SK-N-SH (cell line): ENCODE measurements around the gene HOXC10.

Source experiments
- EP300 ChIP-seq, 2 experiments: IDR thresholded peaks; 2 replicates each; pipeline versions ENCODE4 v1.4.0 to v1.6.1; 2012; ENCODE audit warnings: borderline replicate concordance in 1 of 2, low read depth in 1 of 2, low read length in 1 of 2
- EZH2phosphoT487 ChIP-seq: fragments of 200-600 bp; sonication (generic); IDR thresholded peaks from 2 replicates; pipeline ENCODE4 v1.6.1; 2017; ENCODE audit warnings: low read depth, mixed run types, mild to moderate bottlenecking, antibody characterized with exemption, moderate library complexity, borderline replicate concordance
- RFX5 ChIP-seq: IDR thresholded peaks from 2 replicates; pipeline ENCODE4 v1.6.1; 2012; ENCODE audit warnings: mild to moderate bottlenecking, improper control_type of control experiment, low read length
- TEAD4 ChIP-seq: IDR thresholded peaks from 2 replicates; pipeline ENCODE4 v1.4.0; 2012; ENCODE audit warnings: mild to moderate bottlenecking, borderline replicate concordance; ENCODE audit not compliant: insufficient read depth
- TF ChIP-seq, protein P1 (sequence below): fragments of 200-600 bp; sonication (generic); IDR thresholded peaks from 2 replicates; pipeline ENCODE4 v1.6.1; 2017; ENCODE audit warnings: antibody characterized with exemption, mild to moderate bottlenecking, moderate library complexity
- TF ChIP-seq, protein P2 (sequence below): IDR thresholded peaks from 2 replicates; pipeline ENCODE4 v1.4.0; 2012; ENCODE audit warnings: low read depth
- TF ChIP-seq, protein P3 (sequence below): IDR thresholded peaks from 2 replicates; pipeline ENCODE4 v1.4.0; 2012; ENCODE audit warnings: low read depth, borderline replicate concordance

DNA sequence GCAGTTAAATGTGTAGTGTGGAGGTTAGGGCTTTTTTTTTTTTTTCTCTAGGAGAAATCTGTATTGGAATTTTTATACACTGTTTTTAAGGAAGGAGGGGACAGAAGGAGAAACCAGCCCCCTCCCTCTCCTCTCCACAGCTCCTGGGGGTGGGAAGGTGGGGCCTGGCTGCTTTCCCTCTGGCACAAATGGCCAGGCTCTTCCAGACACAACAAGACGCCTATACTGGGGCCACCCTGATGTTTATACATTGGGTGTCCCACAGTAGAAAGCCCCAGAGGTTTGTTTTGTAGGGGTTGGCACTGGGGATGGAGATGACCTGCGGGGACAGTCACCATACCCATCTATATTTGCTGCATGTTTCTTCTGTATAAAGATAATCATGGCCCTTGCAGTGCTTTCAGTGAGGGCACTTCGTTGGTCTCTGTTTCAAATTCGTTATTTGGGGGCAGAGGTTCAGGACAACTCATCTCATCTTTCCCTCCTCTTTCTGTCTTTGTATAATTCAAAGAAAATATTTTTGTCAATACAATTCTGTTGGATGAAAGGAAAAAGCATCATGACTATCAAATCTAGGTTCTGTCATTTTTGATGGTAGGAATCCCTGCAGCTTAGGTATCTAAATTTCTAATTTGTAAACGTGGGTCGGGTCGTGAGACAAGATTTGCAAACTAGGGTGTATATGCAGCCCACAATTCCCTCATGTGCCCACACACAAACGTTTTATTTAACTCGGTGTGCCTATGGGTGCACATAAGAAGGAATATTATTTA lies 7.9 kb upstream of the HOXC10 start:
- TF ChIP-seq, protein P1, sequence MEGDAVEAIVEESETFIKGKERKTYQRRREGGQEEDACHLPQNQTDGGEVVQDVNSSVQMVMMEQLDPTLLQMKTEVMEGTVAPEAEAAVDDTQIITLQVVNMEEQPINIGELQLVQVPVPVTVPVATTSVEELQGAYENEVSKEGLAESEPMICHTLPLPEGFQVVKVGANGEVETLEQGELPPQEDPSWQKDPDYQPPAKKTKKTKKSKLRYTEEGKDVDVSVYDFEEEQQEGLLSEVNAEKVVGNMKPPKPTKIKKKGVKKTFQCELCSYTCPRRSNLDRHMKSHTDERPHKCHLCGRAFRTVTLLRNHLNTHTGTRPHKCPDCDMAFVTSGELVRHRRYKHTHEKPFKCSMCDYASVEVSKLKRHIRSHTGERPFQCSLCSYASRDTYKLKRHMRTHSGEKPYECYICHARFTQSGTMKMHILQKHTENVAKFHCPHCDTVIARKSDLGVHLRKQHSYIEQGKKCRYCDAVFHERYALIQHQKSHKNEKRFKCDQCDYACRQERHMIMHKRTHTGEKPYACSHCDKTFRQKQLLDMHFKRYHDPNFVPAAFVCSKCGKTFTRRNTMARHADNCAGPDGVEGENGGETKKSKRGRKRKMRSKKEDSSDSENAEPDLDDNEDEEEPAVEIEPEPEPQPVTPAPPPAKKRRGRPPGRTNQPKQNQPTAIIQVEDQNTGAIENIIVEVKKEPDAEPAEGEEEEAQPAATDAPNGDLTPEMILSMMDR: no peak
- TF ChIP-seq RFX5 (no peak), EP300 (IDR thresholded peaks at IDR 0.05; ENCODE audit: borderline replicate concordance in 1 of 2, low read depth in 1 of 2, low read length in 1 of 2) (no peak), TEAD4 (no peak), EZH2phosphoT487 (no peak)
- TF ChIP-seq, protein P2, sequence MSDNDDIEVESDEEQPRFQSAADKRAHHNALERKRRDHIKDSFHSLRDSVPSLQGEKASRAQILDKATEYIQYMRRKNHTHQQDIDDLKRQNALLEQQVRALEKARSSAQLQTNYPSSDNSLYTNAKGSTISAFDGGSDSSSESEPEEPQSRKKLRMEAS: no peak
- TF ChIP-seq, protein P3, sequence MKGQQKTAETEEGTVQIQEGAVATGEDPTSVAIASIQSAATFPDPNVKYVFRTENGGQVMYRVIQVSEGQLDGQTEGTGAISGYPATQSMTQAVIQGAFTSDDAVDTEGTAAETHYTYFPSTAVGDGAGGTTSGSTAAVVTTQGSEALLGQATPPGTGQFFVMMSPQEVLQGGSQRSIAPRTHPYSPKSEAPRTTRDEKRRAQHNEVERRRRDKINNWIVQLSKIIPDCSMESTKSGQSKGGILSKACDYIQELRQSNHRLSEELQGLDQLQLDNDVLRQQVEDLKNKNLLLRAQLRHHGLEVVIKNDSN: no peak
